ENCODE results near the gene NELFE. TPM values are rescaled to one million over a fixed set of nuclear protein-coding genes. Genes with fewer than 3 reads are reported as not detected.
"Not testable (repeated sequence)": the region's sequence is repeated elsewhere in the genome, so short reads cannot be mapped to it uniquely, and the experiment has no call there.

The NELFE gene, protein sequence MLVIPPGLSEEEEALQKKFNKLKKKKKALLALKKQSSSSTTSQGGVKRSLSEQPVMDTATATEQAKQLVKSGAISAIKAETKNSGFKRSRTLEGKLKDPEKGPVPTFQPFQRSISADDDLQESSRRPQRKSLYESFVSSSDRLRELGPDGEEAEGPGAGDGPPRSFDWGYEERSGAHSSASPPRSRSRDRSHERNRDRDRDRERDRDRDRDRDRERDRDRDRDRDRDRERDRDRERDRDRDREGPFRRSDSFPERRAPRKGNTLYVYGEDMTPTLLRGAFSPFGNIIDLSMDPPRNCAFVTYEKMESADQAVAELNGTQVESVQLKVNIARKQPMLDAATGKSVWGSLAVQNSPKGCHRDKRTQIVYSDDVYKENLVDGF
- 10 to 100 TPM; 58.8 to 96.6 (median 68.5) TPM for total RNA-seq

DNA sequence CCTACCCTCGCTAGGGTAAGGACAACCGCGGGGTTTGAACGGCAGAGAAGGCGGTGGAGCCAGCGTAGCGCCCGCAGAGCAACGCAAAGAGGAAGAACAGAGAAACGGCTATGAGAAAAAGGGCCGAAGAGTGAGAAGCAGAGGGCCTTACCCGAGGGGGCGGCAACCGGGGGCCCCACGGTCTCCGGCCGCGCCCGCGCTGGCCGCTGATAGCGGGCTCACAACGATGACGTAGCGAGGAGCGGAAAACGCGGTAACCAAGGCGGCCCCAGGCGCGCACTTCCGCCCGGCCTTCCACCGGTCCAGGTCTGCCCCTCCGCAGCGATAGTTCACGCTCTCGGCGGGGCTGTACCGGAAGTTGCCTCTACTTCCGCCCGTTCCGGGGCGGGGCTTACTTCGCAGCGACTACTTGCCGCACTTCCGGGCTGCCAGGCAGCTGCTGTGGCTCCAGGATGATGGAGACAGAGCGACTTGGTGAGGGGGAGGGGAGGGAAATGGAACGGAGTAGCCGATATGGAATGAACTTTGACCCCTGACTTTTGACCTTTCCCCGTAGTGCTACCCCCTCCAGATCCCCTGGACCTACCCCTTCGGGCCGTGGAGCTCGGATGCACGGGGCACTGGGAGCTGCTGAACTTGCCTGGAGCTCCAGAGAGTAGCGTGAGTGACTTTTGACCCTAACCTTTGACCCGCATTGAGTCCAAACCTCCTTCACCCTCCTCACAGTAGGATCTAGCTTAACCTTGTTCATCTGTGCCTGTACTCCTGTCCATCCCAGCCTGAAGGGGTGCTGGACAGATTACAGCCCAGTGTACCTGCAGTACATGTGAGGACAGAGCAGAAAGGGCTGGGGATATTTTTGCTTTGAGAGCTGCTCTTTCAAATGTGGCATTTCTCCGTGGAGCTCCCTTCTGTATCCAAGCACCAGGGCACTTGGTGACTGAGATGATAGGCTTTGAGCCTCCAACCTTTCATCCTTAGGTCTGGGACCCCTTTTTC lies at the start of gene NELFE, which contains the start of gene SKIC2:
Gene NELFE (minus strand): TSS at position 231 of the 999 bp plus-strand sequence. CDS start 525 bp downstream, outside the sequence.
Gene SKIC2 (plus strand): TSS at position 435 of the 999 bp plus-strand sequence. CDS start 18 bp downstream, at position 453.
- TF ChIP-seq, protein P1, sequence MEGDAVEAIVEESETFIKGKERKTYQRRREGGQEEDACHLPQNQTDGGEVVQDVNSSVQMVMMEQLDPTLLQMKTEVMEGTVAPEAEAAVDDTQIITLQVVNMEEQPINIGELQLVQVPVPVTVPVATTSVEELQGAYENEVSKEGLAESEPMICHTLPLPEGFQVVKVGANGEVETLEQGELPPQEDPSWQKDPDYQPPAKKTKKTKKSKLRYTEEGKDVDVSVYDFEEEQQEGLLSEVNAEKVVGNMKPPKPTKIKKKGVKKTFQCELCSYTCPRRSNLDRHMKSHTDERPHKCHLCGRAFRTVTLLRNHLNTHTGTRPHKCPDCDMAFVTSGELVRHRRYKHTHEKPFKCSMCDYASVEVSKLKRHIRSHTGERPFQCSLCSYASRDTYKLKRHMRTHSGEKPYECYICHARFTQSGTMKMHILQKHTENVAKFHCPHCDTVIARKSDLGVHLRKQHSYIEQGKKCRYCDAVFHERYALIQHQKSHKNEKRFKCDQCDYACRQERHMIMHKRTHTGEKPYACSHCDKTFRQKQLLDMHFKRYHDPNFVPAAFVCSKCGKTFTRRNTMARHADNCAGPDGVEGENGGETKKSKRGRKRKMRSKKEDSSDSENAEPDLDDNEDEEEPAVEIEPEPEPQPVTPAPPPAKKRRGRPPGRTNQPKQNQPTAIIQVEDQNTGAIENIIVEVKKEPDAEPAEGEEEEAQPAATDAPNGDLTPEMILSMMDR (IDR thresholded peaks at IDR 0.05; ENCODE audit: low read depth) = no peak

DNA sequence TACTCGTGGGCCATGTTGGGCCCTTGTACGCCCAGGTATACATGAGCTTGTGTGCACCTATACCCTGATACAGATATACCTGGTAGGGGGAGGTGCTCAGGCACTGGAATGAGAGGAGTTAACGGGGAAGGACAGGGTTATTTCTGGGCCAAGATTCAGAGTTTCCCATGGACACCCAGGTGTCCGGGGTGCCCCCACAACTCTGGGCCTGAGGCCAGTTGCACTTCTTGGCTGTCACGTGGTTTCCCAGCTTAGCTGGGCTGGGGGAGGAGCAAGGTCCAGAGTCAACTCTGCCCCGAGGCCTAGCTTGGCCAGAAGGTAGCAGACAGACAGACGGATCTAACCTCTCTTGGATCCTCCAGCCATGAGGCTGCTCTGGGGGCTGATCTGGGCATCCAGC lies 23.0 kb upstream of the NELFE start, which contains the start of gene C4A:
Gene C4A (plus strand): TSS at position 314 of the 400 bp plus-strand sequence. CDS start 51 bp downstream, at position 365.
- TF ChIP-seq, protein P1 (IDR thresholded peaks at IDR 0.05; ENCODE audit: low read depth) = not testable (repeated sequence)

DNA sequence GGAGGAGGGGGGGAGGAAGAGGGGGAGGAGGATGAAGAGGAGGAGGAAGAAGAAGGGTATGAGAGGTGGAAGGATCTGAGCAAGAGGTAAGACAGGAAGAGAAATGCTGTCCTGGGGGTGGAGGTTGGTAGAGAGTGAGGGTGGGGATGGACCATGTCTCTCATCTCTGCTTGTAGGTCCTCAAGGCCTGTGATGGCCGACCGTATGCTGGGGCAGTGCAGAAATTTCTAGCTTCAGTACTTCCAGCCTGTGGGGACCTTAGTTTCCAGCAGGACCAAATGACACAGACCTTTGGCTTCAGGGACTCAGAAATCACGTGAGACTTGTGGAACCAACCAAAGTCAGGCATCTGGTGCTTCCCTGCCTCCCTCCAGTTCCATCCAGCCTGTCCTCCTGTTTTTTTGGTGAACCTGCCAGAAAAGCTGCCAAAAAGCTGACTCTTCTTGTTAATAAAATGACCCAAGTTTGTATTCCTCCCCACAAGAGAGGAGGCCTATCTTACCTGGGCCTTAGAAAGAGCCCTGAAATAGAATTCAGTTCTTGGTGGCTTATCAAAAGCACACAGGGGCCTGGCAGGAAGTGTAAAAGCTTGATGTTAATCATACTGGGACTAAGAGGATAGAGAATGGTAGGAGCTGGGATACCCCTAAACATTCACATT lies 20.6 kb upstream of the NELFE start:
- TF ChIP-seq, protein P1 (IDR thresholded peaks at IDR 0.05; ENCODE audit: low read depth) = no peak

DNA sequence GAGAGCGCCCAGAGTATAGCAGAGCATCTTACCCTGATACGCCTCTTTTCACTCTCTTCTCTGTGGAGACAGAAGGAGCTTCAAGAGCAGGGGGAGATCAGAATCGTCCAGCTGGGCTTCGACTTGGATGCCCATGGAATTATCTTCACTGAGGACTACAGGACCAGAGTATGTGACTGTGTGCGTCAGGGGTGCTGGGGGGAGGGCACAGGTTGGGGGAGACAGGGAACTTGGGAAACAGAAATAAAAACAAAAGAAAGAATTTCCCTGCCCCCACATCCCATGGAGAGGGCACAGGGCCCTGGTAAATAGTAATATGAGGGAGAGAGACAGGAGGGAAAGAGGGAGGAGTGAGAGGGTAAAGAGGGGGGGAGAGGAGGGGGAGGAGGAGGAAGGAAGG lies 20.1 kb upstream of the NELFE start:
- TF ChIP-seq, protein P1 (IDR thresholded peaks at IDR 0.05; ENCODE audit: low read depth) = no peak

DNA sequence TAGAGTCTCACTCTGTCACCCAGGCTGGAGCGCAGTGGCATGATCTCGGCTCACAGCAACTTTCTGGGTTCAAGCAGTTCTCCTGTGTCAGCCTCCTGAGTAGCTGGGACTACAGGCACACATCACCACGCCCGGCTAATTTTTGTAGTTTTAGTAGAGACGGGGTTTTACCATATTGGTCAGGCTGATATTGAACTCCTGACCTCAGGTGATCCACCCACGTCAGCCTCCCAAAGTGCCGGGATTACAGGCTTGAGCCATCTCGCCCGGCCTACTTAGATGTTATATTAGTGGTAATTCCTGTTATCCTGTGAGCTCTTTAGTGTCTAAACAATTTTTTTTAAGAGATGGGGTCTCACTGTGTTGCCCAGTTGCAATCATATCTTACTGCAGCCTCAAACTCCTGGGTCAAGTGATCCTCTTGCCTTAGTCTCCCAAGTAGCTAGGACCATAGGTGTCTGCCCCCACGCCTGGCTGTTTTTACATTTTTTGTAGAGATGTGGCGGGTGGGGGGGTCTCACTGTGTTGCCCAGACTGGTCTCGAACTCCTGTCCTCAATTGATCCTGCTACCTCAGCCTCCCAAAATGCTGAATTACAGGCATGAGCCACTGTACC lies 19.2 kb upstream of the NELFE start:
- TF ChIP-seq, protein P1 (IDR thresholded peaks at IDR 0.05; ENCODE audit: low read depth) = no peak

DNA sequence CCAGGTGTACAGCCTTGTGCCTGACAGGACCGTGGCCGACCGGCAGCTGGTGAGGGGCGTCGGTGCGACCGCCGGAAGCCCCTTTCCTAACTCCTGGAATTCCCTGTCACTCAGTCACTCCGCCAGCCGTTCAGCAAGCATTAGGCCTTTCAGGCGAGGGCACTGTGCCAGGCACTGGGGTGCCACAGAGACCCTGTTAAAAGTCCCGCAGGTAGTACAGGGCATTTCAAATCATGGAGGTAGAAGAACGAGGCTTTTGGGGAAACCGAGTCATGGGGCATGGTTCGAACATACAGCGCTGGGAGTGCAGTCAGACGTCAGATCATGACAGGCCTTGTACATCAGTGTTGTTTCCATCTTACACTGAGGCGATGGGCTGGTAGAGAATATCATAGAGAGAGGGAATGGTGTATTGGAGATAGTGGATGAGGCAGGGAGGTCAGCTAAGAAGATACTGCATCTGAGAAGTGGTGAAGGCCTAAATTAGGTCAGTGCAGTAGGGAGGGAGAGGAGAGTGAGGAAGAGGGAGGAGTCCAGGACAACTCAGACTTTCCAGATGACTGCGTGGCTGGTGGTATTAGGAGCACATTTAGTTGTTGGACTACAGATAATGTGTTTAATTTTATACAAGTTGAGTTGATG lies 14.1 kb upstream of the NELFE start:
- TF ChIP-seq, protein P1 (IDR thresholded peaks at IDR 0.05; ENCODE audit: low read depth) = no peak
